IMR-90 (cell line): ENCODE data around the gene GRAMD2A. TPM values are rescaled to one million over a fixed set of nuclear protein-coding genes. Genes with fewer than 3 reads are reported as not detected.

Experiments used
- ATAC-seq: fragments of 200-7000 bp; cut with Tn5 transposase; 2 replicates; pipeline ENCODE4 v1.9.1; 2020; ENCODE audit warnings: low read depth, mild to moderate bottlenecking, moderate library complexity
- BruUV-seq: library from RNA; stranded (reverse); fragments of 400-500 nt; replicated peaks from 2 replicates; lab custom pipeline; 2021; lab: Mats Ljungman, UMichigan
- CTCF ChIA-PET: fragments of 300-600 bp; formaldehyde crosslinking; extraction: SDS; loops from one replicate; lab custom pipeline; 2021; ENCODE audit warnings: antibody characterized with exemption; lab: Yijun Ruan, JAX
- POLR2A ChIA-PET: fragments of 300-600 bp; sonication (Branson Sonifier 250); formaldehyde crosslinking; loops from one replicate; lab custom pipeline; 2022; ENCODE audit warnings: antibody characterized with exemption; ENCODE audit not compliant: unreplicated experiment; lab: Charles Lee
- DNase-seq: peaks from one replicate; pipeline ENCODE4 v3.0.0; 2013
- H2AFZ ChIP-seq: replicated peaks from 2 replicates; pipeline ENCODE3; 2013; ENCODE audit warnings: low read length, mild to moderate bottlenecking; ENCODE audit not compliant: poor library complexity
- H2AK5ac ChIP-seq: 2 replicates; pipeline ENCODE4 v1.6.1; 2013; ENCODE audit warnings: low read depth, low read length, inconsistent platforms
- H2AK9ac ChIP-seq: replicated peaks from 2 replicates; pipeline ENCODE3; 2013; ENCODE audit warnings: mild to moderate bottlenecking, low read depth, low read length, moderate library complexity; ENCODE audit not compliant: poor library complexity
- H2BK120ac ChIP-seq: 2 replicates; pipeline ENCODE4 v1.6.1; 2013; ENCODE audit warnings: low read depth, low read length, inconsistent platforms
- H2BK15ac ChIP-seq: 3 replicates; pipeline ENCODE4 v1.6.1; 2013; ENCODE audit warnings: low read depth, low read length, inconsistent platforms
- H2BK20ac ChIP-seq: 2 replicates; pipeline ENCODE4 v1.6.1; 2013; ENCODE audit warnings: low read depth, mild to moderate bottlenecking, inconsistent platforms, low read length, moderate library complexity
- H2BK5ac ChIP-seq: 2 replicates; pipeline ENCODE4 v1.6.1; 2013; ENCODE audit warnings: mild to moderate bottlenecking, low read depth, low read length, inconsistent platforms; ENCODE audit not compliant: poor library complexity, severe bottlenecking
- H3K14ac ChIP-seq: replicated peaks from 2 replicates; pipeline ENCODE4 v1.6.1; 2013; ENCODE audit warnings: low read depth, low read length, inconsistent platforms
- H3K18ac ChIP-seq: 2 replicates; pipeline ENCODE4 v1.6.1; 2013; ENCODE audit warnings: low read depth, low read length, control low read depth
- H3K23ac ChIP-seq: 2 replicates; pipeline ENCODE4 v1.6.1; 2013; ENCODE audit warnings: low read depth, low read length, inconsistent platforms
- H3K27ac ChIP-seq: 2 replicates; pipeline ENCODE4 v1.5.1; 2013; ENCODE audit warnings: mild to moderate bottlenecking, control low read depth, low read length; ENCODE audit not compliant: insufficient read depth
- H3K27me3 ChIP-seq: 2 replicates; pipeline ENCODE4 v1.6.1; 2013; ENCODE audit warnings: low read length; ENCODE audit not compliant: control insufficient read depth, insufficient read depth
- H3K36me3 ChIP-seq: 2 replicates; pipeline ENCODE4 v1.6.1; 2013; ENCODE audit warnings: low read length, mixed read lengths; ENCODE audit not compliant: control insufficient read depth, insufficient read depth
- H3K4ac ChIP-seq: 2 replicates; pipeline ENCODE4 v1.6.1; 2013; ENCODE audit warnings: low read depth, low read length, inconsistent platforms
- H3K4me1 ChIP-seq: 2 replicates; pipeline ENCODE4 v1.6.1; 2013; ENCODE audit warnings: low read length, mixed read lengths; ENCODE audit not compliant: control insufficient read depth, insufficient read depth
- H3K4me2 ChIP-seq: 2 replicates; pipeline ENCODE4 v1.6.1; 2013; ENCODE audit warnings: low read depth, mild to moderate bottlenecking, control low read depth, low read length, moderate library complexity
- H3K4me3 ChIP-seq: 2 replicates; pipeline ENCODE4 v1.5.1; 2013; ENCODE audit warnings: low read depth, mild to moderate bottlenecking, control low read depth, low read length, moderate library complexity; ENCODE audit not compliant: insufficient read depth
- H3K56ac ChIP-seq: 2 replicates; pipeline ENCODE4 v1.6.1; 2013; ENCODE audit warnings: low read length, inconsistent platforms; ENCODE audit not compliant: insufficient read depth; ENCODE audit errors: extremely low read depth
- H3K79me1 ChIP-seq, 2 experiments: 2 replicates each; pipeline ENCODE4 v1.6.1; 2013; ENCODE audit warnings: low read length in 2 of 2, inconsistent platforms in 1 of 2, low read depth in 1 of 2
- H3K9ac ChIP-seq: 2 replicates; pipeline ENCODE4 v1.6.1; 2013; ENCODE audit warnings: low read depth, low read length, control low read depth
- H3K9me1 ChIP-seq: 2 replicates; pipeline ENCODE4 v1.6.1; 2013; ENCODE audit warnings: low read length, inconsistent platforms; ENCODE audit not compliant: insufficient read depth
- H3K9me3 ChIP-seq: 2 replicates; pipeline ENCODE4 v1.6.1; 2013; ENCODE audit warnings: low read length; ENCODE audit not compliant: control insufficient read depth, insufficient read depth
- H4K20me1 ChIP-seq: 2 replicates; pipeline ENCODE4 v1.6.1; 2013; ENCODE audit warnings: low read length, inconsistent platforms; ENCODE audit not compliant: insufficient read depth
- H4K5ac ChIP-seq: 2 replicates; pipeline ENCODE4 v1.6.1; 2013; ENCODE audit warnings: mild to moderate bottlenecking, low read depth, low read length, control low read depth
- H4K8ac ChIP-seq, 2 experiments: 2 replicates each; pipeline ENCODE4 v1.6.1; 2013; ENCODE audit warnings: low read depth in 2 of 2, low read length in 2 of 2, control low read depth in 1 of 2, inconsistent platforms in 1 of 2
- H4K91ac ChIP-seq: 2 replicates; pipeline ENCODE4 v1.6.1; 2013; ENCODE audit warnings: low read depth, low read length, inconsistent platforms; ENCODE audit not compliant: insufficient read depth
- BHLHE40 ChIP-seq: fragments of 150-350 bp; IDR thresholded peaks from 2 replicates; pipeline ENCODE4 v1.6.1; 2016; ENCODE audit warnings: mild to moderate bottlenecking, low read depth, low read length
- CEBPB ChIP-seq: IDR thresholded peaks from 2 replicates; pipeline ENCODE4 v1.6.1; 2012; ENCODE audit warnings: low read depth, low read length, improper control_type of control experiment
- CHD1 ChIP-seq: IDR thresholded peaks from 2 replicates; pipeline ENCODE4 v1.6.1; 2012; ENCODE audit warnings: low read depth, low read length, improper control_type of control experiment
- FOS ChIP-seq: fragments of 150-350 bp; IDR thresholded peaks from 2 replicates; pipeline ENCODE4 v1.6.1; 2016; ENCODE audit warnings: low read depth, low read length
- MAFK ChIP-seq: IDR thresholded peaks from 2 replicates; pipeline ENCODE4 v1.6.1; 2012; ENCODE audit warnings: low read depth, low read length, improper control_type of control experiment
- MAZ ChIP-seq: IDR thresholded peaks from 2 replicates; pipeline ENCODE4 v1.6.1; 2012; ENCODE audit warnings: low read depth, mild to moderate bottlenecking, low read length, improper control_type of control experiment, moderate library complexity, borderline replicate concordance
- MXI1 ChIP-seq: IDR thresholded peaks from 2 replicates; pipeline ENCODE4 v1.6.1; 2012; ENCODE audit warnings: low read depth, mild to moderate bottlenecking, low read length, moderate library complexity, borderline replicate concordance
- NFE2L2 ChIP-seq: fragments of 150-350 bp; IDR thresholded peaks from 2 replicates; pipeline ENCODE4 v1.6.1; 2016; ENCODE audit warnings: low read depth, mild to moderate bottlenecking, low read length
- POLR2A ChIP-seq: IDR thresholded peaks from 2 replicates; pipeline ENCODE4 v1.6.1; 2012; ENCODE audit warnings: mild to moderate bottlenecking, low read depth, low read length
- RAD21 ChIP-seq: IDR thresholded peaks from 2 replicates; pipeline ENCODE4 v1.6.1; 2012; ENCODE audit warnings: low read length, improper control_type of control experiment
- SMC3 ChIP-seq: fragments of 150-350 bp; IDR thresholded peaks from 2 replicates; pipeline ENCODE4 v1.6.1; 2016; ENCODE audit warnings: low read depth, mild to moderate bottlenecking, antibody characterized with exemption, low read length, moderate library complexity
- WGBS, 2 experiments: methylation state at CpG; one replicate each; pipeline versions ENCODE4 v1.1.5 to v1.1.7; 2013; ENCODE audit warnings: missing lambda C conversion rate in 2 of 2; ENCODE audit not compliant: insufficient read length in 1 of 2; ENCODE audit errors: extremely low coverage in 2 of 2; 5-methylcytosine and 5-hydroxymethylcytosine counted together
- dilution Hi-C: fragments of 300-500 bp; cut with HindIII; formaldehyde crosslinking; loops from one replicate; pipeline ENCODE4 v1.14.3; 2018; ENCODE audit warnings: low sequenced_read_pairs; ENCODE audit not compliant: unreplicated experiment
- in situ Hi-C: fragments of 300-500 bp; cut with MboI; formaldehyde crosslinking; loops from 3 replicates; pipeline ENCODE4 v1.14.3; 2019; ENCODE audit warnings: low sequenced_read_pairs, inconsistent platforms, mixed read lengths
- intact Hi-C: fragments of 100-400 bp; cut with micrococcal nuclease; formaldehyde crosslinking; loops from 2 replicates; pipeline ENCODE4 v1.10.0; 2022
- polyA plus RNA-seq, 3 experiments: library from polyadenylated mRNA; depleted of rRNA; stranded (reverse); fragments of >200 nt; gene quantifications; 2 replicates each; pipeline ENCODE4 v1.2.3, GENCODE V29; 2012; ENCODE audit warnings: low replicate concordance in 1 of 3
- total RNA-seq: library from RNA; depleted of rRNA; stranded (reverse); fragments of >200 nt; gene quantifications from 2 replicates; pipeline ENCODE4 v1.2.3, GENCODE V29; 2012
- TF ChIP-seq, protein P1 (sequence below): fragments of 150-350 bp; IDR thresholded peaks from 2 replicates; pipeline ENCODE4 v1.6.1; 2017; ENCODE audit warnings: mild to moderate bottlenecking, antibody characterized with exemption, low read length, low read depth
- TF ChIP-seq, protein P2 (sequence below): fragments of 150-350 bp; IDR thresholded peaks from 2 replicates; pipeline ENCODE4 v1.6.1; 2016; ENCODE audit warnings: low read depth, mild to moderate bottlenecking, low read length, moderate library complexity, borderline replicate concordance
- TF ChIP-seq, protein P3 (sequence below): conservative IDR thresholded peaks from 2 replicates; pipeline ENCODE4 v1.5.1; 2012; ENCODE audit warnings: mild to moderate bottlenecking, low read depth, low read length, improper control_type of control experiment

Gene GRAMD2A
- total and polyA plus RNA-seq, 2 of the 4 experiments (the other 2 are of a cell fraction) = 0.14 to 0.18 TPM

DNA sequence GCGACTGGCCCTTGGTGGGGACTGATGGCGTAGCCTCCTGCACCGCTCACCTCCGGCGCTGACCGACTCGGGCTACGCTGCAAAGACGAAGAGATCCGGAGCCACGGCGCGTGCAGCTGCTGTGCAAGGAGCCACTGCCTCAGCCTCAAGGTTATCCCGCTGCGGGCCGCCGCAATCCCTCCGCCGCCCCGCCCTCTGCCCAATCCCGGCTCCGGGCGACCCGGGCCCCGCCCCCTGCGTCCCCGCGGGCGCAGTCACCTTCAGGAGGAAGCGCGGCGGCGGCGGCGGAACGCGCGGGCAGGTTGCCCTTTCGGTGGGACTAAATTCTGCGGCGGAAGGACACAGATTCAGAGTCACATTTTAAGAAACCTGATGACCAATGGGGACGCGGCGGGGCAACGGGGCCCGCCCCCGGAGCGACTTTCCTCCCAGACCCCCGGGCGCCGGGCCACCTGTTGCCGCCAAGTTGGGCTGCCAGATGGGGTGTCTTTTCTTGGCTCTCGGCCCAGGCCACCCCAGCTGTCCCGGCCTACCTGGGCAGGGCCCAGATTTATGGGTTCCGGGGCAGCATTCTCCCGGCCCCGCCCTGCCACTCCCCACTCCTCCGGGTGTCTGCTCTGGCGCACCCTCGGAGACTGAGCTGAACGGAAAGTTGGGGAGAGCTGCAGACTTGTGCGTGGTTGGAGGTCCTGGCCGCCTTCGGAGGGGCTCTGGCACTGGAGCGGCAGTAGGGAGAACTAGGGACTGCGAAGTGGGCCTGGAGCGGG lies 33.7 kb upstream of the GRAMD2A start, which contains the start of gene PKM:
Gene PKM (minus strand): TSS at position 125 of the 767 bp plus-strand sequence. CDS start 12,093 bp downstream, outside the sequence.
- intact Hi-C loops (loop anchor here (2.0 kb wide), 1 partner anchor 32 kb away; no protein-coding TSS in a partner anchor), dilution Hi-C loops (no loop called here), in situ Hi-C loops (no loop called here)
- Histone ChIP-seq H4K20me1 (peaks cover 32% of the 10 kb centered on the region), H2BK120ac (peak within 1 kb of the TSS; percentile 61), H4K8ac (peak within 1 kb of the TSS; percentile 95 to 98), H3K4me2 (peak within 1 kb of the TSS; percentile 96), H2BK5ac (peak within 1 kb of the TSS; percentile 99), H3K27ac (peak within 1 kb of the TSS; percentile 100), H3K36me3 (peaks cover 2% of the 10 kb centered on the region; the same call in 1 of the 2 replicates), H3K9me3 (no peaks in the 10 kb centered on the region), H4K5ac (peak within 1 kb of the TSS; percentile 93), H3K9ac (peak within 1 kb of the TSS; percentile 100), H2BK20ac (no peak within 1 kb of the TSS), H2BK15ac (peak within 1 kb of the TSS; percentile 60; the same call in 1 of the 3 replicates), H2AK9ac (peak within 1 kb of the TSS; percentile 99), H2AFZ (peak within 1 kb of the TSS; percentile 82), H3K79me1 (peaks cover 11 to 45% of the 10 kb centered on the region in 2 experiments; a peak in 3 of 4 replicates), H3K18ac (peak within 1 kb of the TSS; percentile 97), H3K14ac (peak within 1 kb of the TSS; percentile 99), H3K4me1 (peaks cover 15% of the 10 kb centered on the region), H3K4ac (peak within 1 kb of the TSS; percentile 98), H3K23ac (peak within 1 kb of the TSS; percentile 97), H3K4me3 (peak within 1 kb of the TSS; percentile 96), H3K9me1 (peaks cover 7% of the 10 kb centered on the region; the same call in 1 of the 2 replicates), H2AK5ac (peak within 1 kb of the TSS; percentile 99), H4K91ac (peak within 1 kb of the TSS; percentile 99), H3K56ac (peak within 1 kb of the TSS; percentile 95), H3K27me3 (no peaks in the 10 kb centered on the region)
- peak; percentile 97 for DNase-seq
- BruUV-seq = no TSS peak
- WGBS, 2 experiments = 0% methylated on average over 21 of the region's 67 CpGs; no CpG with 5 or more reads in 1 of the 2 experiments
- ChIA-PET CTCF (no interaction called here), POLR2A (interaction anchor here (0.6 kb wide), 1 partner anchor 13 kb away, joined by 7 read pairs; no protein-coding TSS in a partner anchor)
- ATAC-seq = peak; percentile 66
- TF ChIP-seq POLR2A (peak; percentile 98), MAZ (peak; percentile 44; the same call in 1 of the 2 replicates), NFE2L2 (no peak), CEBPB (no peak), MXI1 (peak; percentile 78; the same call in 1 of the 2 replicates), BHLHE40 (peak; percentile 56; the same call in 1 of the 2 replicates), RAD21 (no peak; the same call in 1 of the 2 replicates), CHD1 (no peak), FOS (no peak), SMC3 (no peak), MAFK (no peak)
- TF ChIP-seq, protein P1, sequence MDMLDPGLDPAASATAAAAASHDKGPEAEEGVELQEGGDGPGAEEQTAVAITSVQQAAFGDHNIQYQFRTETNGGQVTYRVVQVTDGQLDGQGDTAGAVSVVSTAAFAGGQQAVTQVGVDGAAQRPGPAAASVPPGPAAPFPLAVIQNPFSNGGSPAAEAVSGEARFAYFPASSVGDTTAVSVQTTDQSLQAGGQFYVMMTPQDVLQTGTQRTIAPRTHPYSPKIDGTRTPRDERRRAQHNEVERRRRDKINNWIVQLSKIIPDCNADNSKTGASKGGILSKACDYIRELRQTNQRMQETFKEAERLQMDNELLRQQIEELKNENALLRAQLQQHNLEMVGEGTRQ = no peak
- TF ChIP-seq, protein P2, sequence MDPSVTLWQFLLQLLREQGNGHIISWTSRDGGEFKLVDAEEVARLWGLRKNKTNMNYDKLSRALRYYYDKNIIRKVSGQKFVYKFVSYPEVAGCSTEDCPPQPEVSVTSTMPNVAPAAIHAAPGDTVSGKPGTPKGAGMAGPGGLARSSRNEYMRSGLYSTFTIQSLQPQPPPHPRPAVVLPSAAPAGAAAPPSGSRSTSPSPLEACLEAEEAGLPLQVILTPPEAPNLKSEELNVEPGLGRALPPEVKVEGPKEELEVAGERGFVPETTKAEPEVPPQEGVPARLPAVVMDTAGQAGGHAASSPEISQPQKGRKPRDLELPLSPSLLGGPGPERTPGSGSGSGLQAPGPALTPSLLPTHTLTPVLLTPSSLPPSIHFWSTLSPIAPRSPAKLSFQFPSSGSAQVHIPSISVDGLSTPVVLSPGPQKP = no peak
- TF ChIP-seq, protein P3, sequence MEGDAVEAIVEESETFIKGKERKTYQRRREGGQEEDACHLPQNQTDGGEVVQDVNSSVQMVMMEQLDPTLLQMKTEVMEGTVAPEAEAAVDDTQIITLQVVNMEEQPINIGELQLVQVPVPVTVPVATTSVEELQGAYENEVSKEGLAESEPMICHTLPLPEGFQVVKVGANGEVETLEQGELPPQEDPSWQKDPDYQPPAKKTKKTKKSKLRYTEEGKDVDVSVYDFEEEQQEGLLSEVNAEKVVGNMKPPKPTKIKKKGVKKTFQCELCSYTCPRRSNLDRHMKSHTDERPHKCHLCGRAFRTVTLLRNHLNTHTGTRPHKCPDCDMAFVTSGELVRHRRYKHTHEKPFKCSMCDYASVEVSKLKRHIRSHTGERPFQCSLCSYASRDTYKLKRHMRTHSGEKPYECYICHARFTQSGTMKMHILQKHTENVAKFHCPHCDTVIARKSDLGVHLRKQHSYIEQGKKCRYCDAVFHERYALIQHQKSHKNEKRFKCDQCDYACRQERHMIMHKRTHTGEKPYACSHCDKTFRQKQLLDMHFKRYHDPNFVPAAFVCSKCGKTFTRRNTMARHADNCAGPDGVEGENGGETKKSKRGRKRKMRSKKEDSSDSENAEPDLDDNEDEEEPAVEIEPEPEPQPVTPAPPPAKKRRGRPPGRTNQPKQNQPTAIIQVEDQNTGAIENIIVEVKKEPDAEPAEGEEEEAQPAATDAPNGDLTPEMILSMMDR = no peak
